Kasumi-1 (cell line): Measurements from ENCODE around the gene UBXN11.

Experiments
- DNase-seq, 2 experiments: peaks; one replicate each; lab custom pipeline; 2025; lab: John Stamatoyannopoulos, UW

UBXN11 gene

GRCh38 chr1:26285366-26286063, 20.9 kb downstream of the UBXN11 start:
- DNase-seq, result no peak

DNA sequence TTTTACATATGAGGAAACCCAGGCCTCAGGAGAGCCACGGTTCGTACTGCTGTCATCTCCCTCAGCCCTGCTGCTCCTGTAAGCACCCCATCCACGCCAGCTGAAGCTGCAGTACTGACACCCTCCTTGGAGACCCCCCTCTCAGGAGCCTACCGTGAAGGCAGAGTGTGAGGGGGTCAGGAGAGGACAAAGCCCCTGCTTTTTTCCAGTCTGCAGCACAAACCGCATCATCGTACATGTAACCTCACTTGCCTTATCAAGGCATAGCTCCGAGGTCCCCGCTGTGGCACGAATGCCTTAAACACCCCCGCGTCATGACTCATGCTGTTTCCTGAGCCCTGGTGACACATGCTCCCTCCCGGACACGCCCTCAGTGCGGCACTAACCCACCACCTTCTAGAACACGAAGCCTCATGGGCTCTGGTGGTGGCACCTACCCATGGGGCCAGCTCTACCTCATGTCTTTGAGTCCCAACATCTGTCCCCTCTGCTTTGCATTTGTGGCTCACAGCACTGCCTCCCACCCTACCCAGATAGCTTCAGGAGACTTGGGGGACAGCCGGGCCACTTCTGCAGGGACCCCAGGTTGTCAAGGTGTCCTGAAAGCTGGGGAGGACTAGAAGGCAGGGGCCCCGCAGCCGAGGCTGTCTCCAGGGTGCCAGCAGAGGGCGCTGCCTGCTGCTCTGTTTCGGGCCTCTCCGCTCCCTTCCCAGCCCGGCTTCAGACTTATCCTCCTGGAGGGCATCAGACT, 21.7 kb downstream of the UBXN11 start:
- peak; percentile 75 to 78 for DNase-seq

GRCh38 chr1:26283871-26284596, 22.4 kb downstream of the UBXN11 start:
- no peak for DNase-seq

GRCh38 chr1:26283279-26283853, 23.1 kb downstream of the UBXN11 start:
- no peak for DNase-seq

- DNase-seq, result no peak
Measured at GRCh38 chr1:26282401-26282918, 24.0 kb downstream of the UBXN11 start.

DNA sequence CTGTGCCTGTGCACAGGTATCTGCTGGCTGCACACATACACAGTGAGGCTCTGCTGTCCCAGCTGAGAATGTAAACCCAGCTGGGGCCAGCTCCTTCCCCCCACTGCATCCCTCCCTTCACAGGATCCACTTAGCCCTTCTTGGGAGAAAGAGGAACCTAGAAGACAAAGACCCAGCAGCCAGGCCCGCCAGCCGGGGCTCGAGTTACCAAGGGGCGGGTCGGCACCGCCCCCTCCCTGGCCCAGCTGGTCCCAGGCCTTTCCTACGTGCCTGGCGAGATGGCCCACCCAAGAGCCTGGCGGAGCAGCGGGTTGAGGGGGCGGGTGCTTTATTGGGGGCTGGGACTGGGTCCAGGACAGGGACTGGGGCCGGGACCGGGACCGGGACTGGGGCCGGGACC, 24.5 kb downstream of the UBXN11 start:
- DNase-seq, result peak; percentile 84 to 91

- no peak for DNase-seq
Measured at GRCh38 chr1:26281091-26281958, 25.1 kb downstream of the UBXN11 start.

DNA sequence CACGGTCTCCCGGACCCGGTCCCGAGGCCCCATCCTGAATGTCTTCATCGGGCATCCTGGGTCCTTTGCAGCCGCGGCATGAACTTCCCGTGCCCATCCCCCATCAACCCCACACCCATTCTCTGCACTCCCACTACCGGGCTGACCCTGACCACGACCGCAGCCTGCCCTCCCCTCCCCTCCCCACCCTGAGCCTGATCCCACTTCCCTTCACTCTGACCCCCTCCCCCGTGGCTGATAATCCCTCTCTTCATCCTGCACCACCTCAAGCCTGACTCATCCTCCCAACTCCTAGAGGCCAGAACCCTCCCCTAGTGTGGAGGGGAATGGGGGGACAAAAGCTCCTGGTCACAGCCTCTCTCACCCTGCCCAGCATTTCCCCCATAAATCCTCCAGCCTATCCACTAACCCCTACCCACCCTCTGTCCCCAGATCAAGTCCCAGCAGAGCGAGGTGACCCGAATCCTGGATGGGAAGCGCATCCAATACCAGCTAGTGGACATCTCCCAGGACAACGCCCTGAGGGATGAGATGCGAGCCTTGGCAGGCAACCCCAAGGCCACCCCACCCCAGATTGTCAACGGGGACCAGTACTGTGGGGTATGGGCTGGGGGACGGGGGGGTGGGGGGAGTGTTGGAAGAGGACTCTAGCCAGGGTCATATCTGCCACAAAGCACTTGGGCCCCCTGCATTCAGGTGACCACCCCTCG, 25.9 kb downstream of the UBXN11 start:
- peak; percentile 33 to 51 for DNase-seq

- peak; percentile 70 to 76 for DNase-seq
Measured at GRCh38 chr1:26279456-26280332, 26.7 kb downstream of the UBXN11 start, which contains the start of gene SH3BGRL3. Gene SH3BGRL3, plus strand, starts transcription at chr1:26280086. Its CDS starts 70 bp downstream, at chr1:26280156.

DNA sequence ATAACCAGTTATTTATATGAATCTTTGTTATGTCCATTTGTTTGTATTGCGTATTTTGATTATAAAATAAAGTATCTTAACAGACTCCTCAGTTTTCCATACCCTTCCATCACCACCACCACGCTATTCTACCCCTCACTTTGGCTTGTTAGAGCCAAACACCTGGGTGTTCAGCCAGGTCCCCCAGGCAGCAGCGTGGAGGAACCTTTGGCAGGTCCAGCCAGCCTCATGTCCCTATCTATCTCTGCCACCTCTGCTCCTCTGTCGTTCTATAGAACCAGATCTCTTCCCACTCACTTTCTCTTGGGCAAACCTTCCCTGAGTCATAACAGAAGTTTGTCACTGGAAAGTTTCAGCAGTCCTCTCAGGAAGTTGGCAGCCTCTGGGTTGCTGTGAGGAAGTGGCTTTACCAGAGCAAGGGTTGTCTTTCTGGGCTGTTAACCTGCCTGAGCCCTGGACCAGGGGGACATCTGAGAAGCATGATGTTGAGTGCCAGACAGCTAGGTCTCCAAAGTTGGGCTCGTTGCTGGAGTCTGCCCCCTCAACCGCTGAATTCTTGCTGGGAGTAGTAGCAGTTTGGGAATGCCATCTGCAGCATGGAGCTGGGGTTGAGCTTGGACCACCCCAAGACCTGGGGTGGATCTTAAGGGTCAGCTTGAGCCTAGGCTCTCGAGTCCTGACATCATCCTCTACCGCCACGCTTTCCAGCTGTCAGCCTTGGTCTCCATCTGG, 27.5 kb downstream of the UBXN11 start:
- peak; percentile 62 to 69 for DNase-seq

DNA sequence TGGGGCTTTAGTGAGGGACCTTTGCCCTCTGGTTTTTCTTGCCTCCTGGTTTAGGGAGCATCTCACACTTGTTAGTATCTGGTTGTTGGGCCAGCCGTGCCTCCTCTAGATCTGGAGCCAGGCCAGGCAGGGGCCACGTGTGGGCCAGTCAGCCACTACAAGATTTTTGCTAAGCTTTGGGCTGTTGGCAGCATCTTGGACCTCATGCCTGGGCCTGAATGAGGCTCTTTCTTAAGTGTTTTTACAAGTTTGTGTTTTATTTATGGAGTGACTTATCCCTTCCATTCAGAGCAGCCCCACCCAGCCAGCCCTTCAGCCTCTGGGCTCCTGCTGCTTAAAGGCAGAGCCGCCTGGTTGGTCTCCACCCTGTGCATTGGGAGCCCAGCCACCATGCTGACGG, 28.1 kb downstream of the UBXN11 start:
- no peak for DNase-seq

GRCh38 chr1:26277719-26278118, 28.7 kb downstream of the UBXN11 start:
- DNase-seq, result no peak

GRCh38 chr1:26277261-26277661, 29.2 kb downstream of the UBXN11 start:
- no peak for DNase-seq

DNA sequence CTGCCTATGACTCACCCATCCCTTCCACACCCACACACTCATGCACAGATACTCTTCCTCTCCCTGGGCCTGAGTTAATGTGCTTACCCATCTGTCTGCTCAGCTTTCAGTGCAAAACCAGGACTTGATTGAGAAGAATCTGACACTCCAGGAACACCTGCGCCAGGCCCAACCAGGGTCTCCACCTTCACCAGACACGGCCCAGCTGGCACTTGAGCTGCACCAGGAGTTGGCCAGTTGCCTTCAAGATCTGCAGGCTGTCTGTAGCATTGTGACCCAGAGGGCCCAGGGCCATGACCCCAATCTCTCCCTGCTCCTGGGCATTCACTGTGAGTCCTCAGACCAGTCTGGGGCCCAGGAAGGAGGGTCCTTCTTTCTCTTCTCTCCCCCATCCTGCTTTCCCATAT, 30.0 kb downstream of the UBXN11 start:
- DNase-seq, result no peak

DNA sequence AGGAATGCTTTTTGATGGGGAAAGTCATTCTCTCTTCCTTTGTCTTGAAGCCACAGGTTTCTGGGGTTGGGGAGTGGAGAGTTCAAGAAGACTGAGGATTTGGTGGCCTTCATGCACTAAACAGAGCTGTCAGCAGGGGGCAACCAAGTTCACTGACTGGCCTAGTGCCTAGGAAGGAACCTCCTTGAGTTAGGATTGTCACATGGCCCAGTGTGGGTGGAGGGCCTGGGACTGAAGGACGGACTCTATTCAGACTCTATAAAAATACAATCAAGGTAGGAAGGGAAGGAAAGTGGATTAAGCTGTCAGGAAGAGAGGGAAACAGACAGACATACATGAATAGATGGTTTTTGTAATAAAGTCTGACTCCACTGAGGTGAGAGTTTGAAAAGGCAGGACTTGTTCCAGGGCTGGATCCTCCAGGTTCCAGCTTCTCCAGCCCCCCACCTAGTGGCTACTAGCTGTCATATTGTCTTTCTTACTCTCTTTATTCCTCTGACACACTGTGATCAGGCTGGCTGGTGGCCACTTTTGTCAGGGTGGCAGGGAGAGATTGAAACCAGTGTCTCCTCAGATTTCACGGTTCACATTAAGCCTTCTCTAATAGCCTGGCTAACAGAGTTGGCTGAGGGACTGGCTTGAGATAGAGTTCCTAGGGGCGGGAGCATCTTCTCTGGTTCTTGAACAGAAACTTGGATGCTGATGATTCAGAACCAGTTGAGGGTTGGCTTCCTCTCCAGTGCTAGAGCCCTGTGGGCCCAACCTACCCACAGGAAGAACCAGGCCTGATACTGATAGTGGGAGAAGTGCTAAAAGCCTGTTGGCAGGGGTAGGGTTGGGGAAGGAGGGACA, 30.6 kb downstream of the UBXN11 start:
- DNase-seq, result peak; percentile 94 to 95

DNA sequence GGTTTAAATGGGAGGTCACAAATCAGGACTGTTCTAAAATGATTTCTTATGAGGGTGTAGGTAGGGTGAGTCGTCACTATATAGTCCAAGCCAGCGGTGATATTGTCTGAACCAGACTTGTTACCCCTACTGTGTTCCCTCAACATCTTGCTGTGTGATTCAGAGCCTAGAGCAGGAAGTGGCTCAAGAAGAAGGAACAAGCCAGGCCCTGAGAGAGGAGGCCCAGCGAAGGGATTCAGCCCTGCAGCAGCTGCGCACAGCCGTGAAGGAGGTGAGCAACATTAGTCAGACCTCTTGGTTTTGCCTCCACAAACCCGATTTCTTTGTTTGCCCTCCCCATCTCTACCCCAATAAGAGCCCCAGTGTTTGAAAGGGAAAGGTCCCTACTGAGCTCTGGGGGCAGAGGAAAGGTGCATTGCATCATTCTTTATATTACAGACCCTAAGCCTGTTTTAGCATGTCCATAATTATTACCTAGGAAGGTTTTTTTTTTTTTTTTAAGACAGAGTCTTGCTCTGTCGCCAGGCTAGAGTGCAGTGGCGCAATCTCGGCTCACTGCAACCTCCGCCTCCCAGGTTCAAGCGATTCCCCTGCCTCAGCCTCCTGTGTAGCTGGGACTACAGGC, 31.5 kb downstream of the UBXN11 start:
- peak; percentile 74 to 78 for DNase-seq

DNA sequence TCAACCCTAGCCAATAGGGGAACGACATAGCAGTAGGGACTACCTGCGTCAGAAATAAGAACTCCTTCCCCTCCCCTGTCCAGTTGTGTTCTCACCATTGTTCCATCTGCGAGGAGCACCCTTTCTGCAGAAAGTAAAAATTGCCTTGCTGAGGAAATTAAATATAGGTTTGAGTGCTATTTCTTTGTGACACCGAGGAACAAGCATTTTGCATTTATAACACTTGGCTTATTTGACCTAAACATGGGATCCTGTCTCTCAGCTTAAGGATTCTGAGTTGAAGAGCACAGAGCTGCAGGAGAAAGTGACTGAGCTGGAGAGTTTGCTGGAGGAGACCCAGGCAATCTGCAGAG, 37.3 kb downstream of the UBXN11 start:
- DNase-seq, result no peak
